GM19397 (cell line): ENCODE measurements around the gene PRIMA1.

Experiments
- ATAC-seq: cut with Tn5 transposase; IDR thresholded peaks from one replicate; pipeline ENCODE4 v1.9.1; 2021; ENCODE audit warnings: mild to moderate bottlenecking, moderate library complexity; ENCODE audit not compliant: unreplicated experiment

The PRIMA1 gene

GRCh38 chr14:93734086-93734822 lies 54.0 kb downstream of the PRIMA1 start:
- no peak for ATAC-seq

DNA sequence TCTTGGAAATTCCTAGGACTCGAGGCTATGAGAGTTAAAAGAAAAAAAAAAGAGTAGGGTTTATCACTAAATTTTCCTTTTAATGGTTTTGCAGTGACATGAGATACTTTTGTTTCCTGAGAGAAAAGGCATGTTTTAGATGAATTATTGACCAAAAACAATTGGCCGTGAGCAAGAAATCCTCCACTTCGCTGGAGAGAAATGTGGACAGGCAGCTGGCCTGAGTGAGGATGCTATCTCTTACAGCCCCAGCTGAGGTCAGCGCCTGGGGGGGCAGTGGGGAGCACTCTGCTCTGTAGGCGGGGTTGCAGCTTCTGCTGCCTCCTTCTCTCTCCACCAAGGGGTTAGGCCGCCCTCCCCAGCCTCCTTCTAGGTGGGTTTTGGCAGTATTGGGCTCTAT lies 54.7 kb downstream of the PRIMA1 start:
- no peak for ATAC-seq

DNA sequence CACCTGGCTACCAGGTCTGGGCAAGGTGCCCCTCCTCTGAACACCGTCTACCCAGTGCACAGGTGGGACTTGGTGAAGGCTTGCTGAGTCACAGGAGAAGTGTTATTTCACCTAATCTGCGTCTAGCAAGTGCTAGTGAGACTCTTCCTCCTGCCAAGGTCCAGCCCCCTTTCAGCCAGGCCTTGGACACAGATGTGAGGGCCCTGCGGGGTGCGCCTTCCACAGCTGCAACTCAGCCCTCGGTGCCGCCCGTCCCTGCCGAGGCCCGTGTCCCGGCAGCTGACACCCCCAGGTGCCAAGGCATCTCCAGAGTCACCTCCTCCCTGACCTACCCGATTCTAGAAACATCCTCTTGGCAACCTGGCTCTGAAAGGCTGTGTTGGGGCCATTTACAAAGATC lies 55.1 kb downstream of the PRIMA1 start:
- ATAC-seq: no peak

DNA sequence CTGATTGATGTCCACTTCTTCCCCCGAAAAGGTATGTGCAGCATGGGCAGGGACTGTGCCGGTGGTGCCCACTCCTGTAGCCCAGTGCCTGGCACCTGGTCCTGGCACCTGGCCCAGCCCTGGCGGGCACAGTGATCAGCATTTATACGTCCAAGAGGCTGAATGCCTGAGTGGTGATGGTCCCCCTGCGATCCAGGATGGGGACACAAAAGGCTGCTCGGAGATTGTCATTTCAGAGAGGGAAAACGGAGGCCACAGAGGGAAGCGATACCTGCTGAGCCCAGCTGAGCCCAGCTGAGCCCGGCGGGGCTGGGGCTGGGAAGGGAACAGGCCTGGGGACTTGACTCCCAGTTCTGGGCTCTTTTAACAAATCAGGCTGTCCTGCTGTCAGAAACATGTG lies 55.8 kb downstream of the PRIMA1 start:
- ATAC-seq: no peak

GRCh38 chr14:93731753-93732152 lies 56.5 kb downstream of the PRIMA1 start:
- ATAC-seq: no peak

DNA sequence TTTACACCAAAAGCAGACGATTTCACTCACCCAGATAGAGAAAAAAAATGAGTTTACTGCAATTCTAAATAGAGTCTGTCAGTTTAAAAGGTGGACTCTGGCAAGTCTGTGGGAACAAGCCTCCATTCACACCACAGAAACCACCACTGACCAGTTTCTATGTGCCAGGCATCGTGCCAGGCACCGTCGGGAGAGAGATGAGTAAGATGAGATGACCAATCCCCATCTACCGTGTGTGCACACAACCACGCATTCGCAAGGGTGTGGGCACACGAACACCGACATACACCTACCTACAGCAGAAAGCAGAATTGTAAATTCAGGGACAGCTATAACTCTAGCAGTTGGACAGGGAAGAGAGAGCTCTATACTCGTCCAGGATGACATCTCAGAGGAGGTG lies 58.3 kb downstream of the PRIMA1 start:
- ATAC-seq: no peak

GRCh38 chr14:93728651-93729016 lies 59.7 kb downstream of the PRIMA1 start:
- no peak for ATAC-seq

DNA sequence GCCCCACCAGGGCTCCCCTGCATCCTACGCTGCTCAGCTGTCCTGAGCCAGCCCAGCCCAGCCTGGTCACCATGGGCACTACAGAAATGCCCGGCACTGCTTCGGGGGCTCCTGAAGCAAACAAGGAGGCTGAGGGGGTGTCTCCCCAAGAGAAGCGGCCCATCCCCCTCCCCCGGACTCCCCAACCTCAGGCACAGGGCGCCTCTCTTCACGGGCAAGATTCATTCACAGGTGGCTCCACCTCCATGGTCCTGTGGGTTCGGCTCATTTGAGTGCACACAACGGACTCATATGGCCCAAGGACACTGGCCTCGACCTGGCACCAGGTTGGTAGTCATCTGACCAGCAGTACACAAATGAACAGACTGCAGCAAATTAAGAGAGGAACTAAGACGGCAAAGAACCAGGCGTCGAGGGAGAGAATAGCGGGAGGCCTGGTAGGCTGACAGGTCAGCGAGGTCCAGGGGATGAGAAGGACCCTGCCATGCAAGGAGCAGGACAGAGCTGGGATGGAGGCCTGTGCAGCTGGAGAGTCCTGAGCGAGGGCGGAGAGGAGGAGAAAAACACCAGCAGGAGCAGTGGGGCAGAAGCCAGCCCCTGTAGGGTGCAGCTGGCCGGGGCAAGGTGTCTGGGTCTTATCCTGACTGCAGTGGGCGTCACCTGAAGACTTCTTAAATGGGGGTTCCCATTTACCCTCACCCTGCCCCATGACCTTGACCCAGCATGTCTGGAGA lies 60.2 kb downstream of the PRIMA1 start:
- ATAC-seq: no peak

- ATAC-seq: no peak
Observed at GRCh38 chr14:93727039-93727740, 61.1 kb downstream of the PRIMA1 start.

- no peak for ATAC-seq
Observed at GRCh38 chr14:93725993-93726392, 62.3 kb downstream of the PRIMA1 start.

DNA sequence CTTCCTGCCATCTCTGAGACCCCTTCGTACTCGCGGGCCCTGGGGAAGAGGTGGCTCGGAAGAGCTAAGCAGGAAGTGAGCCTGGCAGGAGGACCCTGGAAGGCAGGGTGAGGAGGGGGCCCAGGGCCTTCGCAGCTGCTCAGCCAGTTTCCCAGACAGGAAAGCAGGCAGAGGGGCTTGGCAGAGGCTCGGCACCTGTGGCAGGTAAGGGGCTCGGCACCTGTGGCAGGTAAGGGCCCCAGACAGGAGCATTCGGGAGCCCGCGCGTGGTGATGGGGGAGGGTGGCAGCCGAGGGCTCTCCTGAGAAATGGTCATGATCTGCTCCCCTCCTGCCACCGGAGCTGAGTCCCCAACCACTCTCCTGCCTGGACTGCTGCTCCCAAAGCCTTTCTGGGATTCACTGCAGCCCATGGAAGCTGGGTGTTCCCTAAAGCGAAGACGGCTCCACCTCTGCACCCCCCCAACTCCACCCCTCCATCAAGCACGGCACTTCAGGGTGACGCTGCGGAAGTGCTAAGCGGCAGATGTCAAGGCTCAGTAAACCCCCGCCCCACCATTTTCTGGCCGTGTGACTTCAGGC lies 63.2 kb downstream of the PRIMA1 start:
- no peak for ATAC-seq

DNA sequence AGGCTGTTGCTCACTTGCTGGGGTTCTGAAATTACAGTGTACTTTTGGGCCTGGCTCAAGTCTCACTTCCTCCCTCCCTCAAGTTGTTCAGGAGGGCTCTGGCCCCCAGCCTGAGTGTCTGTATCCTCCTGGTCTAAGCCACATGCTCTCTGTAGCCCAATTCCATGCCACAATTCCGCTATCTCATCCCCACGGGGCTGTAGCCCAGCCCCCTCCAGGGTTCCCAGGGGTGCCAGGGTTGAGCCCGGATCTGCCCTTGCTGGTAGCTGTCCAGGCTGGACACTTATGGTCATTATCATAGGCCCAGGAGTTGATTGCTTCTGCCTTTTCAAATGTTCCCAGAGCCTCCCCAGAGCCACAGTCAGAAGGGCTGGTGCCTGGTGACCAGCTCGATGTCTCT lies 65.3 kb downstream of the PRIMA1 start:
- ATAC-seq: no peak

GRCh38 chr14:93720981-93721483 lies 67.3 kb downstream of the PRIMA1 start:
- ATAC-seq: no peak

GRCh38 chr14:93720076-93720815 lies 68.0 kb downstream of the PRIMA1 start:
- ATAC-seq: no peak

- ATAC-seq: no peak
Observed at GRCh38 chr14:93719256-93719655, 69.0 kb downstream of the PRIMA1 start.

DNA sequence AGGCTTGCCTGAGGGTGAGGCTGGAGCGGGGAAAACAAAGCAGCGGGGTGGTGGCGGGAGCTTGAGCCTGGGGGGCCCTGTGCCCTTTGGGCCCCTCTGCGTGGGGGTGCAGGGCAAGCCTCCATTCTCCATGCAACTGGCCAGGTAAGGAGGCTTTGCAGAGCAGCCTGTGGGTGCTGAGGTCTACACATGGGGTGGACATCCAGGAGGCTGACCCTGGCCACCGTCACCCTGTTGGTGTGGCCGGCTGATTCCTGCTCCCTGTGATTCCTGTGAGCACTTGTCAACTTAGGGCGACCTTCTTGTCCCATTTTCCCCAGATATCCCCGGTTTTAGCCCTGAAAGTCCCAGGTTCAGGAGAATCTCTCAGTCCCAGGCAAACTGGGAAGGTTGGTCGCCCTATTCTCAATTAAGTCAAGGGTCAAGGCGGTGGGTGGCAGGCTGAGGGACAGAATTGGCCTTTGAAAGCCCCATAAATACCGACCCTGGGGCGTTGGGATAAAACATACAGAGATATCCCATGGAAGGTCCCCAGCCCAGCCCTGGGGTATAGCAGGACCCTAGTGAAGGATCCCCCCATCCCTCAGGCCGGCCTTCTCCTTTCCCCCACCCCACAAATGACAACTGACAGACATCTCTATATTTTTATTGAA lies 70.5 kb downstream of the PRIMA1 start:
- ATAC-seq: no peak

- ATAC-seq: no peak
Observed at GRCh38 chr14:93716746-93717667, 71.3 kb downstream of the PRIMA1 start.

GRCh38 chr14:93716002-93716745 lies 72.1 kb downstream of the PRIMA1 start:
- no peak for ATAC-seq
